SK-N-SH (cell line): Measurements from ENCODE around the gene JPH3. TPM values are rescaled to one million over a fixed set of nuclear protein-coding genes. Genes with fewer than 3 reads are reported as not detected.

Source experiments
- CTCF ChIA-PET: fragments of 300-600, 350-600 bp; formaldehyde crosslinking; extraction: SDS; loops from one replicate; lab custom pipeline; 2021; lab: Yijun Ruan, JAX
- POLR2A ChIA-PET: fragments of 350-600 bp; sonication (Branson Sonifier 250); formaldehyde crosslinking; extraction: SDS; loops from one replicate; lab custom pipeline; 2020; ENCODE audit warnings: antibody characterized with exemption, inconsistent platforms; lab: Yijun Ruan, JAX
- DNase-seq: peaks from one replicate; pipeline ENCODE4 v3.0.0; 2012
- H2AFZ ChIP-seq: fragments of 200-600 bp; sonication (generic); 2 replicates; pipeline ENCODE4 v1.8.1; 2016; ENCODE audit warnings: antibody characterized with exemption, mild to moderate bottlenecking, low read depth
- H3F3A ChIP-seq: fragments of 200-600 bp; sonication (generic); replicated peaks from 2 replicates; pipeline ENCODE3; 2016; ENCODE audit warnings: antibody characterized with exemption, mild to moderate bottlenecking; ENCODE audit not compliant: insufficient read depth
- H3K27ac ChIP-seq, 2 experiments: fragments of 200-500 bp in 1 of 2; fragments of 200-600 bp in 1 of 2; sonication (Bioruptor generic) in 1 of 2; sonication (generic), shearing (Covaris generic) in 1 of 2; 2 replicates each; pipeline versions ENCODE4 v1.5.1 to v1.6.1; 2014 to 2016; ENCODE audit warnings: low read depth in 2 of 2, inconsistent platforms in 1 of 2, low read length in 1 of 2, mild to moderate bottlenecking in 1 of 2, mixed read lengths in 1 of 2
- H3K27me3 ChIP-seq: fragments of 200-600 bp; sonication (generic), shearing (Covaris generic); 2 replicates; pipeline ENCODE4 v1.6.1; 2016; ENCODE audit warnings: mixed run types; ENCODE audit not compliant: insufficient read depth
- H3K36me3 ChIP-seq, 2 experiments: fragments of 200-500 bp in 1 of 2; fragments of 200-600 bp in 1 of 2; sonication (Bioruptor generic) in 1 of 2; sonication (generic) in 1 of 2; replicated peaks in 1 of 2; 2 replicates each; pipeline versions ENCODE3 to v1.5.1; 2014 to 2016; ENCODE audit warnings: low read length in 1 of 2, mild to moderate bottlenecking in 1 of 2; ENCODE audit not compliant: insufficient read depth in 2 of 2, control insufficient read depth in 1 of 2
- H3K4me1 ChIP-seq, 2 experiments: fragments of 200-500 bp in 1 of 2; fragments of 200-600 bp in 1 of 2; sonication (Bioruptor generic) in 1 of 2; sonication (generic), shearing (Covaris generic) in 1 of 2; 2 replicates each; pipeline versions ENCODE4 v1.5.1 to v1.6.1; 2014 to 2016; ENCODE audit warnings: low read depth in 1 of 2, low read length in 1 of 2, mixed run types in 1 of 2; ENCODE audit not compliant: insufficient read depth in 2 of 2, control insufficient read depth in 1 of 2
- H3K4me2 ChIP-seq: fragments of 200-600 bp; sonication (generic), shearing (Covaris generic); 2 replicates; pipeline ENCODE4 v1.6.1; 2017; ENCODE audit warnings: mixed run types
- H3K4me3 ChIP-seq, 2 experiments: fragments of 200-500 bp in 1 of 2; fragments of 200-600 bp in 1 of 2; sonication (Bioruptor generic) in 1 of 2; sonication (generic), shearing (Covaris generic) in 1 of 2; 2 replicates each; pipeline versions ENCODE4 v1.5.1 to v1.8.1; 2014 to 2016; ENCODE audit warnings: low read depth in 2 of 2, inconsistent platforms in 1 of 2, low read length in 1 of 2, mild to moderate bottlenecking in 1 of 2, mixed read lengths in 1 of 2, moderate library complexity in 1 of 2
- H3K79me2 ChIP-seq: fragments of 200-600 bp; sonication (generic); 2 replicates; pipeline ENCODE4 v1.8.1; 2017; ENCODE audit warnings: mild to moderate bottlenecking; ENCODE audit not compliant: insufficient read depth
- H3K9ac ChIP-seq: fragments of 200-600 bp; sonication (generic); 2 replicates; pipeline ENCODE4 v1.6.1; 2017; ENCODE audit warnings: mixed run types
- H3K9me2 ChIP-seq: fragments of 200-600 bp; sonication (generic); 2 replicates; pipeline ENCODE4 v1.6.1; 2017; ENCODE audit warnings: mixed run types
- H3K9me3 ChIP-seq: fragments of 200-600 bp; sonication (generic); 2 replicates; pipeline ENCODE4 v1.6.1; 2017; ENCODE audit warnings: mixed run types, mild to moderate bottlenecking, moderate library complexity
- H4K20me1 ChIP-seq: fragments of 200-600 bp; sonication (generic); 2 replicates; pipeline ENCODE4 v1.6.1; 2017; ENCODE audit warnings: mild to moderate bottlenecking, mixed run types; ENCODE audit not compliant: insufficient read depth
- CHD2 ChIP-seq: fragments of 150-350 bp; IDR thresholded peaks from 2 replicates; pipeline ENCODE4 v1.6.1; 2018; ENCODE audit warnings: low read length; ENCODE audit not compliant: partially characterized antibody
- ELF1 ChIP-seq: IDR thresholded peaks from 2 replicates; pipeline ENCODE4 v1.4.0; 2012
- EZH2phosphoT487 ChIP-seq: fragments of 200-600 bp; sonication (generic); IDR thresholded peaks from 2 replicates; pipeline ENCODE4 v1.6.1; 2017; ENCODE audit warnings: low read depth, mixed run types, mild to moderate bottlenecking, antibody characterized with exemption, moderate library complexity, borderline replicate concordance
- FOXM1 ChIP-seq: IDR thresholded peaks from 2 replicates; pipeline ENCODE4 v1.4.0; 2012; ENCODE audit warnings: low read depth, mild to moderate bottlenecking
- JUND ChIP-seq: IDR thresholded peaks from 2 replicates; pipeline ENCODE4 v1.4.0; 2012
- MAX ChIP-seq: IDR thresholded peaks from 2 replicates; pipeline ENCODE4 v1.4.0; 2012; ENCODE audit warnings: low read depth
- NFIC ChIP-seq: IDR thresholded peaks from 2 replicates; pipeline ENCODE4 v1.4.0; 2012; ENCODE audit warnings: borderline replicate concordance
- NRF1 ChIP-seq: IDR thresholded peaks from 2 replicates; pipeline ENCODE4 v1.6.1; 2012; ENCODE audit warnings: low read depth, mild to moderate bottlenecking, low read length
- PBX3 ChIP-seq: IDR thresholded peaks from 2 replicates; pipeline ENCODE4; 2012
- POLR2AphosphoS5 ChIP-seq: IDR thresholded peaks from 2 replicates; pipeline ENCODE4 v1.6.1; 2012; ENCODE audit warnings: low read depth, low read length
- RAD21 ChIP-seq: IDR thresholded peaks from 2 replicates; pipeline ENCODE4 v1.6.1; 2012; ENCODE audit warnings: mild to moderate bottlenecking, low read length
- RXRA ChIP-seq: IDR thresholded peaks from 2 replicates; pipeline ENCODE4 v1.4.0; 2012; ENCODE audit warnings: low read depth, mild to moderate bottlenecking, borderline replicate concordance
- SMC3 ChIP-seq: IDR thresholded peaks from 2 replicates; pipeline ENCODE4 v1.6.1; 2012; ENCODE audit warnings: low read depth, low read length, improper control_type of control experiment
- TEAD4 ChIP-seq: IDR thresholded peaks from 2 replicates; pipeline ENCODE4 v1.4.0; 2012; ENCODE audit warnings: mild to moderate bottlenecking, borderline replicate concordance; ENCODE audit not compliant: insufficient read depth
- YY1 ChIP-seq: IDR thresholded peaks from 2 replicates; pipeline ENCODE4 v1.4.0; 2012; ENCODE audit warnings: low read depth, mild to moderate bottlenecking
- ZBTB33 ChIP-seq: IDR thresholded peaks from 2 replicates; pipeline ENCODE4 v1.4.0; 2012; ENCODE audit warnings: low read depth, borderline replicate concordance
- WGBS: methylation state at CpG from one replicate; pipeline ENCODE4 v1.1.6; 2017; ENCODE audit warnings: low lambda C conversion rate; 5-methylcytosine and 5-hydroxymethylcytosine counted together
- polyA plus RNA-seq, 3 experiments: library from polyadenylated mRNA; depleted of rRNA; stranded (reverse); fragments of >200 nt; gene quantifications; 2 replicates each; pipeline ENCODE4 v1.2.3, GENCODE V29; 2012
- TF ChIP-seq, protein P1 (sequence below): fragments of 150-350 bp; IDR thresholded peaks from 2 replicates; pipeline ENCODE4 v1.6.1; 2017; ENCODE audit warnings: antibody characterized with exemption, low read length, low read depth, borderline replicate concordance
- TF ChIP-seq, protein P2 (sequence below): fragments of 200-600 bp; sonication (generic); IDR thresholded peaks from 2 replicates; pipeline ENCODE4 v1.6.1; 2017; ENCODE audit warnings: antibody characterized with exemption, mild to moderate bottlenecking, moderate library complexity

JPH3 gene
- polyA plus RNA-seq, 1 of the 3 experiments (the other 2 are of a cell fraction): 0.25 TPM

DNA sequence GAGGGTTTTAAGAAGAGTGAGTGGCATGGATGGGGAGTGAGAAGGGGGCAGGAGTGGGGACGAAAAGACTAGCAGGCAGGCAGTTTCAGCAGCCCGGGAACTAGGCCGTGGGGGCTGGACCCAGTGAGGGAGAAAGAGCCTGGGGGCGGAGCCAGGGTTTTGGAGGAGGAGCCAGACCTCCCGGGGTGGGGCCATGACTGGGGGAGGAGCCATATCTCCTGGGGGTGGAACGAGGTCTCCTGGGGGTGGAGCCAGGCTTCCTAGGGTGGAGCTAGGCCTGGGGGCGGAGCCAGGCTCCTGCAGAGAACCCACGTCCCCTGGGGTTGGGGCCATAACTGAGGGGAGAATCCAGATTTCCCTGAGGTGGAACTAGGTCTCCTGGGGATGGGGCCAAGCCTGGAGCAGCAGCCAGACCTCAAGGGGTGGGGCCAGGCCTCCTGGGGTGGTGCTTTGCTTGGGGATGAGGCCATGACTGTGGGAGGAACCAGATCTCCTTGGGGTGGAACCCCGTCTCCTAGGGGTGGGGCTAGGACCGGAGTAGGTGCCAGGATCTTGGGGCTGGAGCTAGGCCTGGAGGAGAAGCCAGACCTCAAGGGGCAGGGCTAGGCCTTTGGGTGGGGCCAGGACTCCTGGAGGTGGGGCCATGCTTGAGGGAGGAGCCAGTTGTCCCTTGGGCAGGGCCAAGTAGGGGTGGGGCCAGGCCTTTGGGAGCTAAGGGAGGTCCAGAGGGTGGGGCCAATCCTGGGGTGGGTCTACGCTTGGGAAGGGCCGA is 41.7 kb upstream of the JPH3 start (continued):
- TF ChIP-seq TEAD4: no peak
- no peak for TF ChIP-seq EZH2phosphoT487
- TF ChIP-seq JUND: no peak
- TF ChIP-seq RXRA: no peak
- no peak for TF ChIP-seq SMC3
- TF ChIP-seq PBX3: no peak
- TF ChIP-seq RAD21: no peak
- no peak for TF ChIP-seq NFIC

DNA sequence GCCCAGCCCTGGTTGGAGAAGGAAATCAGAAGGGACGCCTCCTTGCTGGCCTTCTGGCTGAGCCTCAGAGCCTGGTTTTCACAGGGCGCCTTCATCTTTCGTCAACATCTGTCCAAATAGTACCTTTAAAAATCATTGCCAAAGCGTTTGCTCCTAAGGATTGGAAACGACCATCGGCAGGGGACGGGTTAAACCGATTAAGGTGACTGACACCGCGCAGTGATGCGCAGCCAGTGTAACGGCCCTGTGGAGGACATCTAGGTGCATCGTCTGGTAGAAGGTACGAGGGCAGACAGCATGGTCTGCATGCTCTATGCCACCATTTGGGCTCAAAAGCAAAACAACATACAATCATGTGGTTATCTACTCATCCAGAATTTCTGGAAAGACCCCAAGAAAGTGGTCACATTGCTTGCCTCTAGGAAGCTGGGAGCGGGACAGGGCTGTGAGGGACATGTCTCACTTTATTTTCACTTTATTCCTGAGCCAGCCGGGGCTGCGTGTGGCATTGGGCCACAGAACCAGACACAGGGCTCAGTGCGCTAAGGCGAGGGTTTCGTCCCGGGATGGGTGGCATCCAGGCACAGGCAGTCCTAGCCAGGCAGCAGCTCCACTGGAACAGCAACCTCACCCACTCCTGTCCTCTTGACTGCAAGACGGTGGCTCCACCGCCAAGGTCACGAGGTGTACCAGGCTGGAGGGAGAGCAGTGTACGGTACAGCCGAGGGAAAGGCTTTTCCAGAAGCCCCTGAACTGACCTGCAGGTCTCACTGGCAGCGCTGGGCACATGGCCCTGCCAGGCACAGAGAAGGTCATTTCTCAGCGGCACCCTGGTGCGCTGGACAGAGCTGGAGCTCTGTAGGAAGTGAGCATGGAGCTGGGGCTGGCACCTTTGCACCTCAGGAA is 40.9 kb upstream of the JPH3 start:
- H3K9ac ChIP-seq: no peak overlapping the region
- no peak for DNase-seq
- no peak overlapping the region for H3K4me3 ChIP-seq
- no peak overlapping the region for H3K27ac ChIP-seq
- 85% methylated on average over 16 of the region's 29 CpGs for WGBS
- H3K9me3 ChIP-seq: no peaks in the 10 kb centered on the region
- H3F3A ChIP-seq: no peaks in the 10 kb centered on the region
- H2AFZ ChIP-seq: no peak overlapping the region
- H3K9me2 ChIP-seq: no peaks in the 10 kb centered on the region
- ChIA-PET POLR2A (interaction anchor here (1.0 kb wide), 1 partner anchor 10 kb away, joined by 3 read pairs; no protein-coding TSS in a partner anchor), CTCF (interaction anchor here (0.5 to 1.9 kb wide), 7 partner anchors 10 to 144 kb away, joined by 3 to 8 read pairs (median 6); no protein-coding TSS in a partner anchor)
- no peaks in the 10 kb centered on the region for H3K79me2 ChIP-seq
- H3K4me1 ChIP-seq: peaks cover 0 to 16% of the 10 kb centered on the region in 2 experiments; a peak in 1 of 4 replicates
- no peak for TF ChIP-seq NRF1
- TF ChIP-seq YY1: no peak
- TF ChIP-seq, protein P1, sequence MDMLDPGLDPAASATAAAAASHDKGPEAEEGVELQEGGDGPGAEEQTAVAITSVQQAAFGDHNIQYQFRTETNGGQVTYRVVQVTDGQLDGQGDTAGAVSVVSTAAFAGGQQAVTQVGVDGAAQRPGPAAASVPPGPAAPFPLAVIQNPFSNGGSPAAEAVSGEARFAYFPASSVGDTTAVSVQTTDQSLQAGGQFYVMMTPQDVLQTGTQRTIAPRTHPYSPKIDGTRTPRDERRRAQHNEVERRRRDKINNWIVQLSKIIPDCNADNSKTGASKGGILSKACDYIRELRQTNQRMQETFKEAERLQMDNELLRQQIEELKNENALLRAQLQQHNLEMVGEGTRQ: no peak
- TF ChIP-seq POLR2AphosphoS5: no peak
- TF ChIP-seq ELF1: no peak
- no peak for TF ChIP-seq MAX
- TF ChIP-seq PBX3: no peak
- TF ChIP-seq ZBTB33: no peak
- no peak for TF ChIP-seq CHD2
- TF ChIP-seq, protein P2, sequence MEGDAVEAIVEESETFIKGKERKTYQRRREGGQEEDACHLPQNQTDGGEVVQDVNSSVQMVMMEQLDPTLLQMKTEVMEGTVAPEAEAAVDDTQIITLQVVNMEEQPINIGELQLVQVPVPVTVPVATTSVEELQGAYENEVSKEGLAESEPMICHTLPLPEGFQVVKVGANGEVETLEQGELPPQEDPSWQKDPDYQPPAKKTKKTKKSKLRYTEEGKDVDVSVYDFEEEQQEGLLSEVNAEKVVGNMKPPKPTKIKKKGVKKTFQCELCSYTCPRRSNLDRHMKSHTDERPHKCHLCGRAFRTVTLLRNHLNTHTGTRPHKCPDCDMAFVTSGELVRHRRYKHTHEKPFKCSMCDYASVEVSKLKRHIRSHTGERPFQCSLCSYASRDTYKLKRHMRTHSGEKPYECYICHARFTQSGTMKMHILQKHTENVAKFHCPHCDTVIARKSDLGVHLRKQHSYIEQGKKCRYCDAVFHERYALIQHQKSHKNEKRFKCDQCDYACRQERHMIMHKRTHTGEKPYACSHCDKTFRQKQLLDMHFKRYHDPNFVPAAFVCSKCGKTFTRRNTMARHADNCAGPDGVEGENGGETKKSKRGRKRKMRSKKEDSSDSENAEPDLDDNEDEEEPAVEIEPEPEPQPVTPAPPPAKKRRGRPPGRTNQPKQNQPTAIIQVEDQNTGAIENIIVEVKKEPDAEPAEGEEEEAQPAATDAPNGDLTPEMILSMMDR: no peak
- TF ChIP-seq FOXM1: no peak
- no peak for TF ChIP-seq NFIC
- TF ChIP-seq RAD21: no peak
- no peaks in the 10 kb centered on the region for H3K36me3 ChIP-seq
- no peaks in the 10 kb centered on the region for H3K27me3 ChIP-seq
- no peaks in the 10 kb centered on the region for H4K20me1 ChIP-seq
- H3K4me2 ChIP-seq: no peak overlapping the region
